Activated T-cell treated with anti-CD3 and anti-CD28 coated beads, Interleukin-2, amount 50 U/mL, for 24 hours (primary cell): ENCODE data around the gene NR4A2.
"Not testable (repeated sequence)": the region's sequence is repeated elsewhere in the genome, so short reads cannot be mapped to it uniquely, and the experiment has no call there.

Experiments used
- DNase-seq: peaks from one replicate; pipeline ENCODE4 v3.0.0-alpha.2; 2020
- H3K27ac Mint-ChIP-seq: 2 replicates; pipeline ENCODE4 v1.8.0; 2020; ENCODE audit warnings: mild to moderate bottlenecking, mixed read lengths
- H3K27me3 Mint-ChIP-seq: 2 replicates; pipeline ENCODE4 v1.8.0; 2020; ENCODE audit warnings: mixed read lengths
- H3K36me3 Mint-ChIP-seq: 2 replicates; pipeline ENCODE4 v1.8.0; 2020; ENCODE audit warnings: low read depth, mixed read lengths
- H3K4me1 Mint-ChIP-seq: 2 replicates; pipeline ENCODE4 v1.8.0; 2020; ENCODE audit warnings: low read depth, mixed read lengths
- H3K4me3 Mint-ChIP-seq: 2 replicates; pipeline ENCODE4 v1.8.0; 2020; ENCODE audit warnings: mild to moderate bottlenecking, moderate library complexity, mixed read lengths
- H3K9me3 Mint-ChIP-seq: 2 replicates; pipeline ENCODE4 v1.8.0; 2020; ENCODE audit warnings: mixed read lengths

The NR4A2 gene

GRCh38 chr2:156319811-156320485, 12.6 kb downstream of the NR4A2 start:
- H3K27me3 Mint-ChIP-seq: peaks cover 82% of the 10 kb centered on the region
- H3K36me3 Mint-ChIP-seq: peaks cover 22% of the 10 kb centered on the region
- H3K4me3 Mint-ChIP-seq: peak overlapping the region; percentile 73
- no peaks in the 10 kb centered on the region for H3K9me3 Mint-ChIP-seq
- no peak overlapping the region for H3K27ac Mint-ChIP-seq
- H3K4me1 Mint-ChIP-seq: peaks cover 40% of the 10 kb centered on the region
- DNase-seq: no peak

- H3K9me3 Mint-ChIP-seq: no peaks in the 10 kb centered on the region
- no peaks in the 10 kb centered on the region for H3K36me3 Mint-ChIP-seq
- no peak overlapping the region for H3K4me3 Mint-ChIP-seq
- H3K27ac Mint-ChIP-seq: no peak overlapping the region
- DNase-seq: no peak
- peaks cover 83% of the 10 kb centered on the region for H3K27me3 Mint-ChIP-seq
- peaks cover 32% of the 10 kb centered on the region for H3K4me1 Mint-ChIP-seq
Observed at GRCh38 chr2:156317631-156318030, 14.9 kb downstream of the NR4A2 start.

GRCh38 chr2:156311976-156312375, 20.5 kb downstream of the NR4A2 start:
- Mint-ChIP-seq H3K36me3 (no peaks in the 10 kb centered on the region), H3K27ac (no peak overlapping the region), H3K9me3 (no peaks in the 10 kb centered on the region), H3K4me3 (no peak overlapping the region), H3K27me3 (peaks cover 42% of the 10 kb centered on the region), H3K4me1 (peaks cover 12% of the 10 kb centered on the region)
- no peak for DNase-seq

- no peak for DNase-seq
- no peak overlapping the region for H3K27ac Mint-ChIP-seq
- peaks cover 12% of the 10 kb centered on the region for H3K4me1 Mint-ChIP-seq
- no peaks in the 10 kb centered on the region for H3K9me3 Mint-ChIP-seq
- H3K27me3 Mint-ChIP-seq: peaks cover 44% of the 10 kb centered on the region
- no peaks in the 10 kb centered on the region for H3K36me3 Mint-ChIP-seq
- H3K4me3 Mint-ChIP-seq: no peak overlapping the region
Observed at GRCh38 chr2:156310773-156311172, 21.7 kb downstream of the NR4A2 start.

- Mint-ChIP-seq H3K9me3 (no peaks in the 10 kb centered on the region), H3K4me3 (no peak overlapping the region), H3K27me3 (peaks cover 39% of the 10 kb centered on the region), H3K4me1 (peaks cover 12% of the 10 kb centered on the region), H3K36me3 (no peaks in the 10 kb centered on the region), H3K27ac (no peak overlapping the region)
- DNase-seq: no peak
Observed at GRCh38 chr2:156309917-156310316, 22.6 kb downstream of the NR4A2 start.

GRCh38 chr2:156309167-156309566, 23.4 kb downstream of the NR4A2 start:
- peaks cover 12% of the 10 kb centered on the region for H3K4me1 Mint-ChIP-seq
- DNase-seq: no peak
- peaks cover 41% of the 10 kb centered on the region for H3K27me3 Mint-ChIP-seq
- H3K9me3 Mint-ChIP-seq: no peaks in the 10 kb centered on the region
- H3K36me3 Mint-ChIP-seq: no peaks in the 10 kb centered on the region
- H3K4me3 Mint-ChIP-seq: no peak overlapping the region
- no peak overlapping the region for H3K27ac Mint-ChIP-seq

- Mint-ChIP-seq H3K27ac (no peak overlapping the region), H3K36me3 (no peaks in the 10 kb centered on the region), H3K9me3 (no peaks in the 10 kb centered on the region), H3K4me3 (no peak overlapping the region), H3K27me3 (peaks cover 35% of the 10 kb centered on the region), H3K4me1 (peaks cover 9% of the 10 kb centered on the region)
- DNase-seq: no peak
Observed at GRCh38 chr2:156306821-156307220, 25.7 kb downstream of the NR4A2 start.

- peaks cover 9% of the 10 kb centered on the region for H3K4me1 Mint-ChIP-seq
- DNase-seq: no peak
- H3K27me3 Mint-ChIP-seq: peaks cover 37% of the 10 kb centered on the region
- no peak overlapping the region for H3K27ac Mint-ChIP-seq
- H3K4me3 Mint-ChIP-seq: no peak overlapping the region
- H3K9me3 Mint-ChIP-seq: peaks cover under 1% of the 10 kb centered on the region
- no peaks in the 10 kb centered on the region for H3K36me3 Mint-ChIP-seq
Observed at GRCh38 chr2:156305121-156305520, 27.4 kb downstream of the NR4A2 start.

GRCh38 chr2:156300337-156300736, 32.2 kb downstream of the NR4A2 start:
- Mint-ChIP-seq H3K4me1 (no peaks in the 10 kb centered on the region), H3K36me3 (no peaks in the 10 kb centered on the region), H3K4me3 (no peak overlapping the region), H3K9me3 (peaks cover 6% of the 10 kb centered on the region), H3K27ac (no peak overlapping the region), H3K27me3 (peaks cover 48% of the 10 kb centered on the region)
- DNase-seq: no peak

GRCh38 chr2:156294945-156295580, 37.5 kb downstream of the NR4A2 start:
- no peaks in the 10 kb centered on the region for H3K4me1 Mint-ChIP-seq
- H3K36me3 Mint-ChIP-seq: no peaks in the 10 kb centered on the region
- H3K27me3 Mint-ChIP-seq: peaks cover 33% of the 10 kb centered on the region
- H3K9me3 Mint-ChIP-seq: peaks cover 5% of the 10 kb centered on the region
- H3K4me3 Mint-ChIP-seq: no peak overlapping the region
- no peak overlapping the region for H3K27ac Mint-ChIP-seq
- no peak for DNase-seq

GRCh38 chr2:156293382-156293781, 39.1 kb downstream of the NR4A2 start:
- H3K27me3 Mint-ChIP-seq: peaks cover 30% of the 10 kb centered on the region
- H3K27ac Mint-ChIP-seq, H3K9me3 Mint-ChIP-seq, H3K4me1 Mint-ChIP-seq, H3K4me3 Mint-ChIP-seq, H3K36me3 Mint-ChIP-seq, DNase-seq: not testable (repeated sequence)

GRCh38 chr2:156279446-156280150, 52.9 kb downstream of the NR4A2 start:
- H3K9me3 Mint-ChIP-seq: no peaks in the 10 kb centered on the region
- H3K4me3 Mint-ChIP-seq: no peak overlapping the region
- H3K27ac Mint-ChIP-seq: no peak overlapping the region

More at GRCh38 chr2:156279446-156280150, 52.9 kb downstream of the NR4A2 start:
- DNase-seq: no peak
- Mint-ChIP-seq H3K36me3 (no peaks in the 10 kb centered on the region), H3K27me3 (peaks cover 50% of the 10 kb centered on the region), H3K4me1 (no peaks in the 10 kb centered on the region)
